ENCODE measurements around the gene TTC22.

TTC22 gene

DNA sequence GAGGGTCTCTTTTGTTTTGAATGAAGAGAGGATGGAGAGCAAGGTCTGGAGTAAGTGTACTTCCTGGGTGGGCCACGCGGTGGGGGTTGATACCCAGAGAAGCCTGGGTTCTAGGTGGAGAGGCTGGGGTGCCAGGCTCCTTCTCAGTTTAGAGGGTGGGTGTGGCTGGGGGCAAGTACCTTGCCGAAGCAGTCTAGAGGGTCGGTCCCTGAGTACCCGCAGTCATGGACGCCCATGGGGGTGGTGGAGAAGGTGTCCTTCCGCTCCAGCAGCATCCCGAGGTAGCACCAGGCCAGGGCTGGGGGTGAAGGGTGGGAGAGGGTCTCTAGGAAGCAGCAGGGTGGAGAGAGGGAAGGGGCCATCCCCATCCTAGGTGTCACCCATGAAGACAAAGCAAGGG is 14.3 kb downstream of the TTC22 start:
- no peak for TF ChIP-seq TAF1 (IDR thresholded peaks at IDR 0.05; ENCODE audit: low read depth)
- TF ChIP-seq CREB1 (IDR thresholded peaks at IDR 0.05; ENCODE audit: low read depth), result no peak
- TF ChIP-seq TEAD4 (IDR thresholded peaks at IDR 0.05), result no peak
- TF ChIP-seq CEBPB (IDR thresholded peaks at IDR 0.05), result no peak
- no peak for TF ChIP-seq FOXM1 (IDR thresholded peaks at IDR 0.05; ENCODE audit: borderline replicate concordance, low read depth)
- no peak for TF ChIP-seq TCF12 (IDR thresholded peaks at IDR 0.05; ENCODE audit: low read depth)
- no peak for TF ChIP-seq EGR1 (IDR thresholded peaks at IDR 0.05)

DNA sequence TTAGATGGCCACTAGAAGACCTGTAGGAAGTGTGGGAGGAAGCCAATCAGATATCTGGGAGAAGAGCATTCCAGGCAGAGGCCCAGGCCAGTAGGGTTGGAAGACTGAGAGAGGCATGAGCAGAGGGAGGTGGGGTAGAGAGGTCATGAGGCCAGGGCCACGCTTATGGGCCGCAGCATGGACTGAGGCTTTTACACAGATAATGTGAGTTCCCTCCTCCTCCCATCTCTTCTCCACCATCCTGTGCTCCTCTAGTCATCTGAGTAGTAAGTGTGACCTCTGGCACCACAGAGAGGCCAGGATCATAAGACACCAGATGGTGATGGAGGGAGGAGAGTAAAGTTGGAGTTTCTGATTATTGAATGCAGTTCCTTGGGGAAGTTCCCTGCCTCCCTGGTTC is 17.1 kb downstream of the TTC22 start:
- no peak for TF ChIP-seq NFIC (IDR thresholded peaks at IDR 0.05)
- TF ChIP-seq TEAD4 (IDR thresholded peaks at IDR 0.05), result no peak
- TF ChIP-seq EGR1 (IDR thresholded peaks at IDR 0.05), result no peak
- TF ChIP-seq CREB1 (IDR thresholded peaks at IDR 0.05; ENCODE audit: low read depth), result no peak

DNA sequence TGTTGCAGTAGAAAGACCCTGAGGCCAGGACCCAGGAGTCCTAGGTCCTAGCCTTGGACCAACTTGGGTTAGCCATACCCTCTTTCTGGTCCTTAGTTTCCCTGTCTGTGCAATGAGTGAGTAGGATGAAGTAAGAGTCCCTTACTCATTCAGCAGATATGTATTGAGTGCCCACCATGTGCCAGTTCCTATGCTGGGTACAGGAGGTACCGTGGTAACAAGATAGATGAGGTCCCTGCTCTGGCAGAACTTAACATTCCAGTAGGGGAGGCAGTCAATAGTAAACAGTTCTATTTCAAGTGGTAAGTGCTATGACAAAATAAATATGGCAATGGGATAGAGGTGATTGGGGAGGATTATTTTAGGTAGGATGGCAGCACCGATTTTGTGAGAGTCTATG is 18.5 kb downstream of the TTC22 start:
- TF ChIP-seq CREB1 (IDR thresholded peaks at IDR 0.05; ENCODE audit: low read depth) (no peak), TCF12 (IDR thresholded peaks at IDR 0.05; ENCODE audit: low read depth) (no peak), YY1 (IDR thresholded peaks at IDR 0.05; ENCODE audit: low read depth) (no peak), EP300 (IDR thresholded peaks at IDR 0.05; ENCODE audit: borderline replicate concordance) (no peak), NFIC (IDR thresholded peaks at IDR 0.05) (no peak), RAD21 (IDR thresholded peaks at IDR 0.05; ENCODE audit: low read depth) (no peak), TEAD4 (IDR thresholded peaks at IDR 0.05) (no peak), FOXM1 (IDR thresholded peaks at IDR 0.05; ENCODE audit: borderline replicate concordance, low read depth) (no peak), ZBTB7A (IDR thresholded peaks at IDR 0.05; ENCODE audit: low read depth) (no peak), TAF1 (IDR thresholded peaks at IDR 0.05; ENCODE audit: low read depth) (no peak), CEBPB (IDR thresholded peaks at IDR 0.05) (no peak), EGR1 (IDR thresholded peaks at IDR 0.05) (no peak), USF1 (IDR thresholded peaks at IDR 0.05) (no peak)
- TF ChIP-seq, protein P1, sequence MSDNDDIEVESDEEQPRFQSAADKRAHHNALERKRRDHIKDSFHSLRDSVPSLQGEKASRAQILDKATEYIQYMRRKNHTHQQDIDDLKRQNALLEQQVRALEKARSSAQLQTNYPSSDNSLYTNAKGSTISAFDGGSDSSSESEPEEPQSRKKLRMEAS (IDR thresholded peaks at IDR 0.05), result no peak
- TF ChIP-seq, protein P2, sequence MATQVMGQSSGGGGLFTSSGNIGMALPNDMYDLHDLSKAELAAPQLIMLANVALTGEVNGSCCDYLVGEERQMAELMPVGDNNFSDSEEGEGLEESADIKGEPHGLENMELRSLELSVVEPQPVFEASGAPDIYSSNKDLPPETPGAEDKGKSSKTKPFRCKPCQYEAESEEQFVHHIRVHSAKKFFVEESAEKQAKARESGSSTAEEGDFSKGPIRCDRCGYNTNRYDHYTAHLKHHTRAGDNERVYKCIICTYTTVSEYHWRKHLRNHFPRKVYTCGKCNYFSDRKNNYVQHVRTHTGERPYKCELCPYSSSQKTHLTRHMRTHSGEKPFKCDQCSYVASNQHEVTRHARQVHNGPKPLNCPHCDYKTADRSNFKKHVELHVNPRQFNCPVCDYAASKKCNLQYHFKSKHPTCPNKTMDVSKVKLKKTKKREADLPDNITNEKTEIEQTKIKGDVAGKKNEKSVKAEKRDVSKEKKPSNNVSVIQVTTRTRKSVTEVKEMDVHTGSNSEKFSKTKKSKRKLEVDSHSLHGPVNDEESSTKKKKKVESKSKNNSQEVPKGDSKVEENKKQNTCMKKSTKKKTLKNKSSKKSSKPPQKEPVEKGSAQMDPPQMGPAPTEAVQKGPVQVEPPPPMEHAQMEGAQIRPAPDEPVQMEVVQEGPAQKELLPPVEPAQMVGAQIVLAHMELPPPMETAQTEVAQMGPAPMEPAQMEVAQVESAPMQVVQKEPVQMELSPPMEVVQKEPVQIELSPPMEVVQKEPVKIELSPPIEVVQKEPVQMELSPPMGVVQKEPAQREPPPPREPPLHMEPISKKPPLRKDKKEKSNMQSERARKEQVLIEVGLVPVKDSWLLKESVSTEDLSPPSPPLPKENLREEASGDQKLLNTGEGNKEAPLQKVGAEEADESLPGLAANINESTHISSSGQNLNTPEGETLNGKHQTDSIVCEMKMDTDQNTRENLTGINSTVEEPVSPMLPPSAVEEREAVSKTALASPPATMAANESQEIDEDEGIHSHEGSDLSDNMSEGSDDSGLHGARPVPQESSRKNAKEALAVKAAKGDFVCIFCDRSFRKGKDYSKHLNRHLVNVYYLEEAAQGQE (IDR thresholded peaks at IDR 0.05; ENCODE audit: low read depth), result no peak

DNA sequence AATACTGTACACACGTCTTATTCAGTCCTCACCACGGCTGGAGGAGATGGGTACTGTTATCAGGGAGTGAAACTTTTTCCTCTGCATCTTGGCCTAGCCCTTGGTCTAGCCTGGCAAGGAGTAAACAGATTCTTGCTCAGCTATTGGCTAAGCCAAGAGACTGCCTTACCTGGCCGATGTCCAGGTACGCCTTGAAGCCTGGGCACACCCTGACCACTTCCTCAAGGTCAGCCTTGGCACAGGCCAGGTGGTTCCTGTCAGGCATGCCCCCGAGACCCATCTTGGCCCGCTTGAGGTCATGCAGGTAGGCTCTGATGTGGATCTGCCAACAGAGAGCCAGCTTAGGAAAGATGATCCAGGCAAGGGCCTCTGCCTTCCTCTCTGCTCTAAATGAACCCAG is 19.0 kb downstream of the TTC22 start:
- TF ChIP-seq RAD21 (IDR thresholded peaks at IDR 0.05; ENCODE audit: low read depth) (no peak), EP300 (IDR thresholded peaks at IDR 0.05; ENCODE audit: borderline replicate concordance) (no peak), TAF1 (IDR thresholded peaks at IDR 0.05; ENCODE audit: low read depth) (no peak), USF1 (IDR thresholded peaks at IDR 0.05) (no peak), TEAD4 (IDR thresholded peaks at IDR 0.05) (no peak), CREB1 (IDR thresholded peaks at IDR 0.05; ENCODE audit: low read depth) (no peak), ZBTB7A (IDR thresholded peaks at IDR 0.05; ENCODE audit: low read depth) (no peak), FOXM1 (IDR thresholded peaks at IDR 0.05; ENCODE audit: borderline replicate concordance, low read depth) (no peak), EGR1 (IDR thresholded peaks at IDR 0.05) (no peak), YY1 (IDR thresholded peaks at IDR 0.05; ENCODE audit: low read depth) (no peak)
- TF ChIP-seq, protein P2 (IDR thresholded peaks at IDR 0.05; ENCODE audit: low read depth), result no peak
- TF ChIP-seq, protein P1 (IDR thresholded peaks at IDR 0.05), result no peak

- 0 out of 2 replicates have a peak, but pooled peaks have one; percentile 21 for TF ChIP-seq CEBPB (IDR thresholded peaks at IDR 0.05)
- TF ChIP-seq, protein P2 (IDR thresholded peaks at IDR 0.05; ENCODE audit: low read depth), result no peak
Observed at GRCh38 chr1:54781023-54781723, 19.9 kb downstream of the TTC22 start.

All from Ishikawa (cell line).